ENCODE results near the gene MS4A14.
"Not testable (repeated sequence)": the region's sequence is repeated elsewhere in the genome, so short reads cannot be mapped to it uniquely, and the experiment has no call there.

MS4A14 gene

DNA sequence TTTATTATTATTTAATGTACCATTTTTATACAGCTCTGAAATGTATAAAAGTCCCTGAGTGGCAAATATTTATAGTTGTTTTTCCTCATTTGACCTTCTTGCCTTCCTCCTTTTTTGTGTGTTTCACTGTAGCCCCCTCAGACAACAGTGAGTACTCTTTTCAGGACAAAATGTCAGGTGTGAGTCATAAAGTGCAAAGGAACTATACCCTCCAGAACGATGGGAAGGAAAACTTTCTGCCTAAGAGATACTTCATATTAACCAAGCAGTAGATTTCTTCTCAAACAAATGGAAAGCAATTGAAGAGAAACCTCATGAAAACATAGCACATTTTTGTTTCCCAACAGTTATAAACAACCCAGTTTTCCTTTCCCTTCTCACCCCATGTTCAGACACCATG, 34.0 kb upstream of the MS4A14 start:
- no peak for DNase-seq (ENCODE audit: low read depth)
- no peak overlapping the region for H3K4me3 ChIP-seq (ENCODE audit: control insufficient read depth, low read depth, low read length)
- TF ChIP-seq CTCF (conservative IDR thresholded peaks at IDR 0.05; ENCODE audit: control insufficient read depth, insufficient read depth, low read depth, low read length): no peak

DNA sequence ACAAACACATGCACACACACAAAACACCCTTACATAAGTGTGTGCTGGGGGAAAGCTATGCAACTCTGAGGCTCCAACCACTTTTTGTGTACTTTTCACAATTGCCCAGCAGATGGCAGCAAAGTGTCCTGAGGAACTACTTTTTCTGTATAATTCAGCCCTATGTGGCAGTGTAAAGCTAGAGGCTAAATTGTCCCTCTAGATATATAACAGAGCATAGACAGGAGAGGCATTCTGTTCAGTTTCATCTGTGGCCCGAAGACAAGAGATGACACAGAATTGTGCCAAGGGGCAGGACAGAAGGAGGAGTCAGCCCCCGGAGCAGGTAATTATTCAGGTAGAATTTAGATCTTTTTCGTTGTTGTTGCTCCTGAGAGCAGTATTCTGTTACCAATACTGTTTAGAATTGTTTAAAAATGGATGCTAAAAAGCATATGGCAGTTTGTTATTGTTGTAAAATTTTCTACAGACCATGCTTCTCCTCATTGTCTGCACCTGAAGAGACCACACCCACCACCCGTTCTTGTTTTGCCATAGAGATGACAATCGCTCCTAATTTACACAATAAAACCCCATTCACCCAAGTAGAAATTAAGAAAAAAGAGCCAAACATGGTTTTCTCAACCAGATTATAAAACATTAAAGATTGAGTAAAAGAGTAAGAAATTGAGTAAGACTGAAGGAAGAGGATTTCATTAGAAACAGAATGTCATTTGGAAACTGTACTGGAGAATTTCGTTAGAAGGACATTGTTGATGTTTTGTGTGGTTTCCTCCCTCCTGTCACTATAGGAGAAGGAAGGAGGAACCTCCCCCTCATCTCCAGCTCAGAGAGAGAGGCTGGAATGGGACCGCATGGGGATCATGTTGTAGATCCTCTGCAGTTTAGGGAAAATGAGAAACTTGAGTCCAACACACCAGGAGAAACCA, 32.5 kb upstream of the MS4A14 start:
- peak; percentile 68 for TF ChIP-seq CTCF (conservative IDR thresholded peaks at IDR 0.05; ENCODE audit: control insufficient read depth, insufficient read depth, low read depth, low read length)
- peak; percentile 42 for DNase-seq (ENCODE audit: low read depth)
- no peak overlapping the region for H3K4me3 ChIP-seq (ENCODE audit: control insufficient read depth, low read depth, low read length)

DNA sequence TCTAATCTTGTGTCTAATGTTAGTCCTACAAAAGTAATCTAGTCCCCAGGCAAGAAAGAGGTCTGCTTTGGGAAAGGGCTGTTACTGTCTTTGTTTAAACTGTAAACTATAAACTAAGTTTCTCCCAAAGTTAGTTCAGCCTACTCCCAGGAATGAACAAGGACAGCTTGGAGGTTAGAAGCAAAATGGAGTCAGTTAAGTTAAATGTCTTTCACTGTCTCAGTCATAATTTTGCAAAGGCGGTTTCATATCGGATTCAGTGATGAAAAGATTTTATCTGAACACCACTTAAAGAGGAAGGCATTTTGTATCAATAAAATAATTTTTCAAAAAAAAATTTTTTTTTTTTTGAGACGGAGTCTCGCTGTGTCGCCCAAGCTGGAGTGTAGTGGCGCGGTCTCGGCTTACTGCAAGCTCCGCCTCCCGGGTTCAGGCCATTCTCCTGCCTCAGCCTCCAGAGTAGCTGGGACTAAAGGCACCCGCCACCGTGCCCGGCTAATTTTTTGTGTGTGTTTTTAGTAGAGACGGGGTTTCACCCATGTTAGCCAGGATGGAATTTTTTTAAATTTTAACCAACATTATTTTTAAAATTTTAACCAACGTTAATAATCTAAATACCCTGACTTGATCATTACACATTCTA, 29.9 kb upstream of the MS4A14 start:
- not testable (repeated sequence) for H3K4me3 ChIP-seq (ENCODE audit: control insufficient read depth, low read depth, low read length); DNase-seq (ENCODE audit: low read depth)

DNA sequence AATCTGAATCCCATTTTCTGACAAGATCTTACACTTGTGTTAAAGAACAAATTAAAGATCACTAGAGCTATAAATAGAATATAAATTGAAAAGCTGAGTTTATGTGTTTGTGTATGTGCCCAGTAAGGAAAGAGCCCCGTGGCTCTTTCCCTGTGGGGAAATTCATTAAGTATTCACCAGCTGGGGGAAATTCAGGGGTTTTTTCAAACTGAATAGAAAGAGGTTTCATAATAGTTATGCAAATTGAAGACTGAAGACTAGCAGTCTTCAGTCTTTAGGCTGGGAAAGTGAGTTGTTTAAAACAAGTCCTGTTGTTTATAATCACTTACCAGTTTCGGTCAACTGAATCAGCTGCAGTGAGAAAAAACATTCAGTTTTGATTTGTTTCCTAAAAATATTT, 29.2 kb upstream of the MS4A14 start:
- TF ChIP-seq CTCF (conservative IDR thresholded peaks at IDR 0.05; ENCODE audit: control insufficient read depth, insufficient read depth, low read depth, low read length): no peak
- no peak overlapping the region for H3K4me3 ChIP-seq (ENCODE audit: control insufficient read depth, low read depth, low read length)
- DNase-seq (ENCODE audit: low read depth): no peak

GRCh38 chr11:60367896-60368295, 28.4 kb upstream of the MS4A14 start:
- no peak overlapping the region for H3K4me3 ChIP-seq (ENCODE audit: control insufficient read depth, low read depth, low read length)
- no peak for TF ChIP-seq CTCF (conservative IDR thresholded peaks at IDR 0.05; ENCODE audit: control insufficient read depth, insufficient read depth, low read depth, low read length)
- no peak for DNase-seq (ENCODE audit: low read depth)

DNA sequence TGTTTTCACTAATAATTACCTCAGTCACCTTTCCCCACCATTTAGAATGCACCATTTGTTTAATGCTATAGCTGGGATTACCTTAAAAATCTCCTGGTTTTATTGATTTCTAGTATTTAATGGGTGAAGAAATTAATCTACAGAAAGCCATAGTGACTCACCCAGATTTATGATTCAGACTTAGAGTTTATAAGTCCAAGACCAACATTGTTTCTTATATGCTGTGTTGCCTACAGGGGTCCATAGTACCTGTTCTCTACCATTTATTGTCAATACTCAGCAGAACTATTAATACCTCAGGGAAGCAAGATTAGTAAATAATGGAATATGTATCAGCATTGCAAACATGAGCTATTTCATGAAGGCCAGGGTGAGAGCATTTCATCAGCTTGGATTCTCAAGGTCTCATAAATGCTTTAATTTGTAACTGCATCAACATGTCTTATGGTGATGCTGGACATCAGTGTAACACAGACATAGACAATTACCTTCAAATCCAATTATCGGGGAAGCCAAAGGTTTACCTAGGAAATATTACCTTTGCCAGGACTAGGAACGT, 25.9 kb upstream of the MS4A14 start:
- H3K4me3 ChIP-seq (ENCODE audit: control insufficient read depth, low read depth, low read length): no peak overlapping the region
- no peak for TF ChIP-seq CTCF (conservative IDR thresholded peaks at IDR 0.05; ENCODE audit: control insufficient read depth, insufficient read depth, low read depth, low read length)
- no peak for DNase-seq (ENCODE audit: low read depth)

- no peak overlapping the region for H3K4me3 ChIP-seq (ENCODE audit: control insufficient read depth, low read depth, low read length)
- DNase-seq (ENCODE audit: low read depth): no peak
- no peak for TF ChIP-seq CTCF (conservative IDR thresholded peaks at IDR 0.05; ENCODE audit: control insufficient read depth, insufficient read depth, low read depth, low read length)
Measured at GRCh38 chr11:60370811-60371298, 25.4 kb upstream of the MS4A14 start.
